Measurements from ENCODE around the gene MYT1. TPM values are rescaled to one million over a fixed set of nuclear protein-coding genes. Genes with fewer than 3 reads are reported as not detected.

MYT1 gene
- total RNA-seq, 1 donor from 2014 or later, result 2.9 TPM

DNA sequence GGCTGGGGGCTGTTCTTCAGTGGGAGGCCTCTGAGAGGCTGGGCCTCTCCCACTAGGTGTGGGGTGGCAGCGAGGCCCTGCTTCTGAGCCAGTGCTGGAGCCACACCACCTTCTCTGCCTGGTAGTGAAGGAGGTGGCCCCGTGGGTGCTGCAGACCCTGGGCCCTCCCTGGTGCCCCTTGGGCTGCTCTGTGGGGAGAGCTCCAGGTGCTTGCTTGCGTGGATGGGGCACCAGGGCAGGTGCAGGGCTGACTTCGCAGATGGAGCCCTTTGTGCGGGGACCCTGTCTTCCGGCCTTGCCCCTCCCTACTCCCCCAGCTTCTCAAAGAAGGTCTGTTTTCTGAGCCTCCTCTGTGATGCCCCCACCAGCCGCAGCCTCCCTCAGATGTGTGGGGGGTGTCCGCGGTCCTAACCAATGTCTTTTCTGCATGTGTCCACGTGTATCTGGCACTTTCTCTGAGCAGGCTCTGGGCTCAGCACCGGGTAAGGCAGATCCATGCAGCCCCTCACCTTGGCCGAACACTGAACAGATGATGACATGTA lies 17.2 kb upstream of the MYT1 start:
- no peak for DNase-seq (ENCODE audit: extremely low spot score, unreplicated experiment)
- peaks cover 13% of the 10 kb centered on the region for H3K27me3 Mint-ChIP-seq

DNA sequence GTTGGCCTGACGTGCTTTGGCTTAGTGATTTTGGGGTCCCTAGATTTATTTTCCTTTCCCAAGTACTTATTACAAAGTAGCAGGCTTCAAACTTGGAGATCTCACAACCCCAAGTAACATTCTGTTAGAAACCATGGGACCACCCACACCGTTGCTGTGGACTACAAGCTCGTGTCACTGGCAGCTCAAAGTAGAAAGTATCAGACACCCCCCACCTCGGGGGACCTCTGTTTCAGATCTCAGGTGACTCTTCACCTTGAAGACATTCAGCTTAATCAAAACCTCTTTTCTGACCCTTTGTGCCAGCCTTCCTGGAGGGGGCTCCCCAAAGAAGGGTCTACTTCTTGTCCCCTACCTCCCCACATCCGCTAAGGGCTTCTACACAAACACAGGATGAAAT lies 15.7 kb upstream of the MYT1 start:
- Mint-ChIP-seq H3K9me3 (peaks cover 7% of the 10 kb centered on the region), H3K4me3 (no peak overlapping the region), H3K4me1 (ENCODE audit: unreplicated experiment) (peaks cover 9% of the 10 kb centered on the region), H3K36me3 (no peaks in the 10 kb centered on the region), H3K27me3 (peaks cover 7% of the 10 kb centered on the region), H3K27ac (no peak overlapping the region)
- TF ChIP-seq, protein P1, sequence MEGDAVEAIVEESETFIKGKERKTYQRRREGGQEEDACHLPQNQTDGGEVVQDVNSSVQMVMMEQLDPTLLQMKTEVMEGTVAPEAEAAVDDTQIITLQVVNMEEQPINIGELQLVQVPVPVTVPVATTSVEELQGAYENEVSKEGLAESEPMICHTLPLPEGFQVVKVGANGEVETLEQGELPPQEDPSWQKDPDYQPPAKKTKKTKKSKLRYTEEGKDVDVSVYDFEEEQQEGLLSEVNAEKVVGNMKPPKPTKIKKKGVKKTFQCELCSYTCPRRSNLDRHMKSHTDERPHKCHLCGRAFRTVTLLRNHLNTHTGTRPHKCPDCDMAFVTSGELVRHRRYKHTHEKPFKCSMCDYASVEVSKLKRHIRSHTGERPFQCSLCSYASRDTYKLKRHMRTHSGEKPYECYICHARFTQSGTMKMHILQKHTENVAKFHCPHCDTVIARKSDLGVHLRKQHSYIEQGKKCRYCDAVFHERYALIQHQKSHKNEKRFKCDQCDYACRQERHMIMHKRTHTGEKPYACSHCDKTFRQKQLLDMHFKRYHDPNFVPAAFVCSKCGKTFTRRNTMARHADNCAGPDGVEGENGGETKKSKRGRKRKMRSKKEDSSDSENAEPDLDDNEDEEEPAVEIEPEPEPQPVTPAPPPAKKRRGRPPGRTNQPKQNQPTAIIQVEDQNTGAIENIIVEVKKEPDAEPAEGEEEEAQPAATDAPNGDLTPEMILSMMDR (conservative IDR thresholded peaks at IDR 0.05), result no peak
- DNase-seq (ENCODE audit: extremely low spot score, unreplicated experiment), result no peak

More for the DNA sequence above, 17.2 kb upstream of the MYT1 start:
- Mint-ChIP-seq H3K27ac (no peak overlapping the region), H3K9me3 (peaks cover 7% of the 10 kb centered on the region), H3K4me3 (no peak overlapping the region), H3K36me3 (no peaks in the 10 kb centered on the region), H3K4me1 (ENCODE audit: unreplicated experiment) (peaks cover 3% of the 10 kb centered on the region)
- TF ChIP-seq, protein P1 (conservative IDR thresholded peaks at IDR 0.05), result no peak

DNA sequence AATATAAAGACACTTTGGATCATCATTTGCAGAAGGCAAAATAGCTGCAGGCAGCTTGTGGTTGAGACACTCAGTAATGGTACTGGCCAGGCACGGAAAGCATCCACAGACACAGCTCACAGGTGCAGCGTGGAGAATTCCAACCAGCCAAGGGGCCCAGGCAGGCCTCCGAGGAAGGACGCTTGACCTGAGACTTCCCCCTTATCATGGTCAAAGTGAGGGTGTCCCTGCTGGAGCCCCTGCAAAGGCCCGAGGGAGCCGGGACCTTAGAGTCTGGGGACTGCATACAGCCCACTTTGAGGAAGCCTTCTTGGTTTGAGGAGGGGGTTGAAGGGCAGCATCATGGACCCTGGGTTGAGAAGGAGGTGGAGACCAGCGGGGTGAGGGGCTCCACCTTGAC lies 15.1 kb upstream of the MYT1 start:
- Mint-ChIP-seq H3K36me3 (no peaks in the 10 kb centered on the region), H3K4me3 (no peak overlapping the region), H3K27ac (no peak overlapping the region), H3K9me3 (peaks cover 7% of the 10 kb centered on the region), H3K27me3 (peaks cover 7% of the 10 kb centered on the region), H3K4me1 (ENCODE audit: unreplicated experiment) (peaks cover 9% of the 10 kb centered on the region)
- TF ChIP-seq, protein P1 (conservative IDR thresholded peaks at IDR 0.05), result no peak
- no peak for DNase-seq (ENCODE audit: extremely low spot score, unreplicated experiment)

DNA sequence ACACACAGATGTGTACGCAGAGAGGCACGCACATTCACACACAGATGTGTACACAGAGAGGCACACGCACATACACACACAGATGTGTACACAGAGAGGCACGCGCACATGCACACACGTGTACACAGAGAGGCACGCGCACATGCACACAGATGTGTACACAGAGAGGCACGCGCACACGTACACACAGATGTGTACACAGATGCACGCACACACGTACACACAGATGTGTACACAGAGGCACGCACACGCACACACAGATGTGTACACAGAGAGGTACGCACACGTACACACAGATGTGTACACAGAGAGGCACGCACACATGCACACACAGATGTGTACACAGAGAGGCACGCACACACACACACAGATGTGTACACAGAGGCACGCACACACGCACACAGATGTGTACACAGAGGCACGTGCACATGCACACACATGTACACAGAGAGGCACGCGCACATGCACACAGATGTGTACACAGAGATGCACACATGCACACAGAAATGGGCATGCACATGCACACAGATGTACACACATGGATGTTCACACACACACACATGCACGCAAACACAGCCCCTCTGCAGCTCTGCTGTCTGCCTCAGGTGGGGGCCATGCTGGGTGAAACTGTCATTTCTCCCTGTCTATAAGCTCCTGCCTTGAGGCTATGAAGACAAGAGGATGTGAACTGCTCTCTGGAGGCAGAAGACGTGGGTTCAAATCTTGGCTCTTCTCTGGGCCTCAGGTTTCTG lies 14.3 kb upstream of the MYT1 start:
- H3K27me3 Mint-ChIP-seq, result peaks cover 7% of the 10 kb centered on the region
- TF ChIP-seq, protein P1 (conservative IDR thresholded peaks at IDR 0.05), result no peak
- H3K27ac Mint-ChIP-seq, result peak overlapping the region; percentile 12
- H3K36me3 Mint-ChIP-seq, result no peaks in the 10 kb centered on the region
- peaks cover 3% of the 10 kb centered on the region for H3K9me3 Mint-ChIP-seq
- no peak overlapping the region for H3K4me3 Mint-ChIP-seq
- H3K4me1 Mint-ChIP-seq (ENCODE audit: unreplicated experiment), result peaks cover 9% of the 10 kb centered on the region
- no peak for DNase-seq (ENCODE audit: extremely low spot score, unreplicated experiment)

DNA sequence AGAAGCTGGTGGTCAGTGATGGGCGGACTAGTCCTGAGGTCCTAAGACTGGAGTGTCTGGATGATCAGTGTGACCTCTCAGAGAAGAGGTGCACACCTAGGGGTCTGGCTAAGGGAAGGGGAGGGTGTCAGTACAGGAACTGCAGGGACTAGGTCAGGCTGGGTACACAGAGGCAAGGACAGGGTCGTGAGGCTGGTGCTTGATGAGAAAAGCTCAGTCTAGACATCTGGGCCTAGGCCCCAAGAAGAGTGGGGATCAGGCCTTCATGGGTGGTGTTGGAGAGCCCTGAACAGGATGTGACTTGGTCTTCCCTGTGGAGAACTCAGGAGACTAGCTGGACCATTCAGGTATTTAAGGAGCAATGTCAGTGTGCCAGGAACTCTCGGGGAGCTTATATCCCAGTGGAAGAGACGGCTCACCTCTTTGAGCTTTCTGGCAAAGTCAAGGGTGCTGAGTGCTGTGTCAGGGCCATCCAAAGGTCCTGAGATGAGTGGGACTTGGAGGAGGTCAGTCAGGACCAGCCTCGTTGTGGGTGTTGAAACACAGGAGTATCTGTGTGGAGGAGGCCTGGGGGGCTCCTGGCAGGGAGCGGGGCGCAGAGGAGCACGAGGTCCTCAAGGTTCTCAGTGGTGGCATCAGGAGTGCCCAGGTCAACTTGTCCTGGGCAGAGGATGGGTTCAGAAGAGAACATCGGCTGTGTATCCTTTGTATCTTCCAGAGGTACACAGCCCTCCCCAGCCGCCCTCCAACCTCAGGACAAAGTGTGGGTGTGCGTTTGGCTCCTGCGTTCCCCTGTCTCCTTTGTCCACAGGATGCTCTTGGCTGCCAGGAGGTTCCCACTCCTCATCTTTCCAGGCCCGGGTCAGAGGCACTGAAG lies 13.3 kb upstream of the MYT1 start:
- TF ChIP-seq, protein P1 (conservative IDR thresholded peaks at IDR 0.05), result no peak
- H3K4me3 Mint-ChIP-seq, result no peak overlapping the region
- H3K9me3 Mint-ChIP-seq, result no peaks in the 10 kb centered on the region
- DNase-seq (ENCODE audit: extremely low spot score, unreplicated experiment), result no peak
- H3K4me1 Mint-ChIP-seq (ENCODE audit: unreplicated experiment), result peaks cover 14% of the 10 kb centered on the region
- H3K27ac Mint-ChIP-seq, result peak overlapping the region; percentile 12
- peaks cover 10% of the 10 kb centered on the region for H3K27me3 Mint-ChIP-seq
- H3K36me3 Mint-ChIP-seq, result no peaks in the 10 kb centered on the region

All from type B pancreatic cell (in vitro differentiated cells).